SK-N-SH (cell line): ENCODE data around the gene RFPL4A. TPM values are rescaled to one million over a fixed set of nuclear protein-coding genes. Genes with fewer than 3 reads are reported as not detected.

Experiments used
- CTCF ChIA-PET: fragments of 300-600, 350-600 bp; formaldehyde crosslinking; extraction: SDS; loops from one replicate; lab custom pipeline; 2021; lab: Yijun Ruan, JAX
- POLR2A ChIA-PET: fragments of 350-600 bp; sonication (Branson Sonifier 250); formaldehyde crosslinking; extraction: SDS; loops from one replicate; lab custom pipeline; 2020; ENCODE audit warnings: antibody characterized with exemption, inconsistent platforms; lab: Yijun Ruan, JAX
- DNase-seq: peaks from one replicate; pipeline ENCODE4 v3.0.0; 2012
- H2AFZ ChIP-seq: fragments of 200-600 bp; sonication (generic); 2 replicates; pipeline ENCODE4 v1.8.1; 2016; ENCODE audit warnings: antibody characterized with exemption, mild to moderate bottlenecking, low read depth
- H3F3A ChIP-seq: fragments of 200-600 bp; sonication (generic); replicated peaks from 2 replicates; pipeline ENCODE3; 2016; ENCODE audit warnings: antibody characterized with exemption, mild to moderate bottlenecking; ENCODE audit not compliant: insufficient read depth
- H3K27ac ChIP-seq, 2 experiments: fragments of 200-500 bp in 1 of 2; fragments of 200-600 bp in 1 of 2; sonication (Bioruptor generic) in 1 of 2; sonication (generic), shearing (Covaris generic) in 1 of 2; 2 replicates each; pipeline versions ENCODE4 v1.5.1 to v1.6.1; 2014 to 2016; ENCODE audit warnings: low read depth in 2 of 2, inconsistent platforms in 1 of 2, low read length in 1 of 2, mild to moderate bottlenecking in 1 of 2, mixed read lengths in 1 of 2
- H3K27me3 ChIP-seq: fragments of 200-600 bp; sonication (generic), shearing (Covaris generic); 2 replicates; pipeline ENCODE4 v1.6.1; 2016; ENCODE audit warnings: mixed run types; ENCODE audit not compliant: insufficient read depth
- H3K36me3 ChIP-seq, 2 experiments: fragments of 200-500 bp in 1 of 2; fragments of 200-600 bp in 1 of 2; sonication (Bioruptor generic) in 1 of 2; sonication (generic) in 1 of 2; replicated peaks in 1 of 2; 2 replicates each; pipeline versions ENCODE3 to v1.5.1; 2014 to 2016; ENCODE audit warnings: low read length in 1 of 2, mild to moderate bottlenecking in 1 of 2; ENCODE audit not compliant: insufficient read depth in 2 of 2, control insufficient read depth in 1 of 2
- H3K4me1 ChIP-seq, 2 experiments: fragments of 200-500 bp in 1 of 2; fragments of 200-600 bp in 1 of 2; sonication (Bioruptor generic) in 1 of 2; sonication (generic), shearing (Covaris generic) in 1 of 2; 2 replicates each; pipeline versions ENCODE4 v1.5.1 to v1.6.1; 2014 to 2016; ENCODE audit warnings: low read depth in 1 of 2, low read length in 1 of 2, mixed run types in 1 of 2; ENCODE audit not compliant: insufficient read depth in 2 of 2, control insufficient read depth in 1 of 2
- H3K4me2 ChIP-seq: fragments of 200-600 bp; sonication (generic), shearing (Covaris generic); 2 replicates; pipeline ENCODE4 v1.6.1; 2017; ENCODE audit warnings: mixed run types
- H3K4me3 ChIP-seq, 2 experiments: fragments of 200-500 bp in 1 of 2; fragments of 200-600 bp in 1 of 2; sonication (Bioruptor generic) in 1 of 2; sonication (generic), shearing (Covaris generic) in 1 of 2; 2 replicates each; pipeline versions ENCODE4 v1.5.1 to v1.8.1; 2014 to 2016; ENCODE audit warnings: low read depth in 2 of 2, inconsistent platforms in 1 of 2, low read length in 1 of 2, mild to moderate bottlenecking in 1 of 2, mixed read lengths in 1 of 2, moderate library complexity in 1 of 2
- H3K79me2 ChIP-seq: fragments of 200-600 bp; sonication (generic); 2 replicates; pipeline ENCODE4 v1.8.1; 2017; ENCODE audit warnings: mild to moderate bottlenecking; ENCODE audit not compliant: insufficient read depth
- H3K9ac ChIP-seq: fragments of 200-600 bp; sonication (generic); 2 replicates; pipeline ENCODE4 v1.6.1; 2017; ENCODE audit warnings: mixed run types
- H3K9me2 ChIP-seq: fragments of 200-600 bp; sonication (generic); 2 replicates; pipeline ENCODE4 v1.6.1; 2017; ENCODE audit warnings: mixed run types
- H3K9me3 ChIP-seq: fragments of 200-600 bp; sonication (generic); 2 replicates; pipeline ENCODE4 v1.6.1; 2017; ENCODE audit warnings: mixed run types, mild to moderate bottlenecking, moderate library complexity
- H4K20me1 ChIP-seq: fragments of 200-600 bp; sonication (generic); 2 replicates; pipeline ENCODE4 v1.6.1; 2017; ENCODE audit warnings: mild to moderate bottlenecking, mixed run types; ENCODE audit not compliant: insufficient read depth
- CHD2 ChIP-seq: fragments of 150-350 bp; IDR thresholded peaks from 2 replicates; pipeline ENCODE4 v1.6.1; 2018; ENCODE audit warnings: low read length; ENCODE audit not compliant: partially characterized antibody
- EZH2phosphoT487 ChIP-seq: fragments of 200-600 bp; sonication (generic); IDR thresholded peaks from 2 replicates; pipeline ENCODE4 v1.6.1; 2017; ENCODE audit warnings: low read depth, mixed run types, mild to moderate bottlenecking, antibody characterized with exemption, moderate library complexity, borderline replicate concordance
- FOXJ3 ChIP-seq: sonication (generic); formaldehyde crosslinking; IDR thresholded peaks from 2 replicates; pipeline ENCODE4 v1.5.1; 2020; ENCODE audit warnings: mild to moderate bottlenecking, missing genetic modification reagents
- FOXM1 ChIP-seq: IDR thresholded peaks from 2 replicates; pipeline ENCODE4 v1.4.0; 2012; ENCODE audit warnings: low read depth, mild to moderate bottlenecking
- GATA2 ChIP-seq: sonication (generic); formaldehyde crosslinking; IDR thresholded peaks from 2 replicates; pipeline ENCODE4 v1.5.0; 2020; ENCODE audit warnings: mild to moderate bottlenecking, missing genetic modification reagents
- MXI1 ChIP-seq: IDR thresholded peaks from 2 replicates; pipeline ENCODE4 v1.6.1; 2012; ENCODE audit warnings: mild to moderate bottlenecking, low read depth, low read length, improper control_type of control experiment
- NFIC ChIP-seq: IDR thresholded peaks from 2 replicates; pipeline ENCODE4 v1.4.0; 2012; ENCODE audit warnings: borderline replicate concordance
- NRF1 ChIP-seq: IDR thresholded peaks from 2 replicates; pipeline ENCODE4 v1.6.1; 2012; ENCODE audit warnings: low read depth, mild to moderate bottlenecking, low read length
- POLR2AphosphoS5 ChIP-seq: IDR thresholded peaks from 2 replicates; pipeline ENCODE4 v1.6.1; 2012; ENCODE audit warnings: low read depth, low read length
- RCOR1 ChIP-seq: fragments of 150-350 bp; IDR thresholded peaks from 2 replicates; pipeline ENCODE4 v1.6.1; 2017; ENCODE audit warnings: antibody characterized with exemption, low read length
- RFX5 ChIP-seq: IDR thresholded peaks from 2 replicates; pipeline ENCODE4 v1.6.1; 2012; ENCODE audit warnings: mild to moderate bottlenecking, improper control_type of control experiment, low read length
- SIN3A ChIP-seq: IDR thresholded peaks from 2 replicates; pipeline ENCODE4 v1.6.1; 2012; ENCODE audit warnings: low read depth, mild to moderate bottlenecking, low read length, moderate library complexity, borderline replicate concordance
- SMC3 ChIP-seq: IDR thresholded peaks from 2 replicates; pipeline ENCODE4 v1.6.1; 2012; ENCODE audit warnings: low read depth, low read length, improper control_type of control experiment
- TAF1 ChIP-seq: IDR thresholded peaks from 2 replicates; pipeline ENCODE4 v1.6.1; 2012; ENCODE audit warnings: low read depth, mild to moderate bottlenecking, low read length, moderate library complexity, borderline replicate concordance
- TCF12 ChIP-seq: IDR thresholded peaks from 2 replicates; pipeline ENCODE4 v1.4.0; 2012
- WGBS: methylation state at CpG from one replicate; pipeline ENCODE4 v1.1.6; 2017; ENCODE audit warnings: low lambda C conversion rate; 5-methylcytosine and 5-hydroxymethylcytosine counted together
- polyA plus RNA-seq, 3 experiments: library from polyadenylated mRNA; depleted of rRNA; stranded (reverse); fragments of >200 nt; gene quantifications; 2 replicates each; pipeline ENCODE4 v1.2.3, GENCODE V29; 2012
- TF ChIP-seq, protein P1 (sequence below): fragments of 150-350 bp; IDR thresholded peaks from 2 replicates; pipeline ENCODE4 v1.6.1; 2017; ENCODE audit warnings: antibody characterized with exemption, low read length, low read depth, borderline replicate concordance
- TF ChIP-seq, protein P2 (sequence below): IDR thresholded peaks from 2 replicates; pipeline ENCODE4 v1.6.1; 2012; ENCODE audit warnings: mild to moderate bottlenecking, low read depth, low read length, moderate library complexity

RFPL4A gene
- polyA plus RNA-seq, 1 of the 3 experiments (the other 2 are of a cell fraction), result not detected

DNA sequence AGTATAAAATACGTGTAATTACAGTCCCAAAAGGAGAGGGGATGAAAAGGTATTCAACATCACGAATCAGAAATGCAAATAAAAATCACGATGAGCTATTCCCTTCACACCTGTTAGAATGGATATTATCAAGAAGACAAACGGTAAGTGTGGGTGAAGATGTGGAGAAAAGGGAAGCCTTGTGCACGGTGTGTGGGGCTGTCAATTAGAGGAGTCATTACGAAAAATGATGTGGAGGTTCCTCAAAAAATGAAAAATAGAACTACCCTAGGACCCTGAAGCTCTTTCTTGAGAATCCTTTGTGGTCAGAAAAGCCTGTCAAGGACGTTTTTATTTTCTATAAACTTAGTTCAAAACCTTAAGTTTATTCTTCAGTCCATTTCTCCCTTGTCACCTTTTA lies 53.6 kb downstream of the RFPL4A start:
- H3K36me3 ChIP-seq, result no peaks in the 10 kb centered on the region
- TF ChIP-seq EZH2phosphoT487 (no peak), RCOR1 (no peak), NRF1 (no peak), TAF1 (no peak), MXI1 (no peak), FOXM1 (no peak), GATA2 (CRISPR knock-in tag) (no peak), CHD2 (no peak), TCF12 (no peak), NFIC (no peak), FOXJ3 (CRISPR knock-in tag) (no peak), POLR2AphosphoS5 (no peak), RFX5 (no peak), SIN3A (no peak), SMC3 (no peak)
- TF ChIP-seq, protein P1, sequence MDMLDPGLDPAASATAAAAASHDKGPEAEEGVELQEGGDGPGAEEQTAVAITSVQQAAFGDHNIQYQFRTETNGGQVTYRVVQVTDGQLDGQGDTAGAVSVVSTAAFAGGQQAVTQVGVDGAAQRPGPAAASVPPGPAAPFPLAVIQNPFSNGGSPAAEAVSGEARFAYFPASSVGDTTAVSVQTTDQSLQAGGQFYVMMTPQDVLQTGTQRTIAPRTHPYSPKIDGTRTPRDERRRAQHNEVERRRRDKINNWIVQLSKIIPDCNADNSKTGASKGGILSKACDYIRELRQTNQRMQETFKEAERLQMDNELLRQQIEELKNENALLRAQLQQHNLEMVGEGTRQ, result no peak
- TF ChIP-seq, protein P2, sequence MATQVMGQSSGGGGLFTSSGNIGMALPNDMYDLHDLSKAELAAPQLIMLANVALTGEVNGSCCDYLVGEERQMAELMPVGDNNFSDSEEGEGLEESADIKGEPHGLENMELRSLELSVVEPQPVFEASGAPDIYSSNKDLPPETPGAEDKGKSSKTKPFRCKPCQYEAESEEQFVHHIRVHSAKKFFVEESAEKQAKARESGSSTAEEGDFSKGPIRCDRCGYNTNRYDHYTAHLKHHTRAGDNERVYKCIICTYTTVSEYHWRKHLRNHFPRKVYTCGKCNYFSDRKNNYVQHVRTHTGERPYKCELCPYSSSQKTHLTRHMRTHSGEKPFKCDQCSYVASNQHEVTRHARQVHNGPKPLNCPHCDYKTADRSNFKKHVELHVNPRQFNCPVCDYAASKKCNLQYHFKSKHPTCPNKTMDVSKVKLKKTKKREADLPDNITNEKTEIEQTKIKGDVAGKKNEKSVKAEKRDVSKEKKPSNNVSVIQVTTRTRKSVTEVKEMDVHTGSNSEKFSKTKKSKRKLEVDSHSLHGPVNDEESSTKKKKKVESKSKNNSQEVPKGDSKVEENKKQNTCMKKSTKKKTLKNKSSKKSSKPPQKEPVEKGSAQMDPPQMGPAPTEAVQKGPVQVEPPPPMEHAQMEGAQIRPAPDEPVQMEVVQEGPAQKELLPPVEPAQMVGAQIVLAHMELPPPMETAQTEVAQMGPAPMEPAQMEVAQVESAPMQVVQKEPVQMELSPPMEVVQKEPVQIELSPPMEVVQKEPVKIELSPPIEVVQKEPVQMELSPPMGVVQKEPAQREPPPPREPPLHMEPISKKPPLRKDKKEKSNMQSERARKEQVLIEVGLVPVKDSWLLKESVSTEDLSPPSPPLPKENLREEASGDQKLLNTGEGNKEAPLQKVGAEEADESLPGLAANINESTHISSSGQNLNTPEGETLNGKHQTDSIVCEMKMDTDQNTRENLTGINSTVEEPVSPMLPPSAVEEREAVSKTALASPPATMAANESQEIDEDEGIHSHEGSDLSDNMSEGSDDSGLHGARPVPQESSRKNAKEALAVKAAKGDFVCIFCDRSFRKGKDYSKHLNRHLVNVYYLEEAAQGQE, result no peak
- no peaks in the 10 kb centered on the region for H4K20me1 ChIP-seq
- no peaks in the 10 kb centered on the region for H3K79me2 ChIP-seq
- DNase-seq, result no peak
- no peaks in the 10 kb centered on the region for H3K9me3 ChIP-seq
- no peaks in the 10 kb centered on the region; the same call in 1 of the 2 replicates for H3K27me3 ChIP-seq
- no peaks in the 10 kb centered on the region; a peak in 1 of 4 replicates for H3K4me1 ChIP-seq
- no peak overlapping the region for H3K4me3 ChIP-seq
- ChIA-PET CTCF (no interaction called here), POLR2A (interaction anchor here (0.6 kb wide), 1 partner anchor 264 kb away, joined by 3 read pairs; no protein-coding TSS in a partner anchor)
- H3K4me2 ChIP-seq, result no peak overlapping the region
- no peak overlapping the region for H3K27ac ChIP-seq
- H2AFZ ChIP-seq, result no peak overlapping the region
- no peak overlapping the region for H3K9ac ChIP-seq
- WGBS, result under 1% methylated on average over 7 of the region's 7 CpGs
- no peaks in the 10 kb centered on the region for H3F3A ChIP-seq
- no peaks in the 10 kb centered on the region for H3K9me2 ChIP-seq

Other genes starting within 250 kb of the RFPL4A start
- 0.20 and 0.28 TPM in 2 replicates for gene SBK2, start 222.0 kb upstream of the RFPL4A start, polyA plus RNA-seq (2012; rRNA removed)
- 0.03 and 0.05 TPM in 2 replicates for gene SBK3, start 213.6 kb upstream of the RFPL4A start, polyA plus RNA-seq (2012; rRNA removed)
- 3.5 and 5.9 TPM in 2 replicates for gene ZNF579, start 178.2 kb upstream of the RFPL4A start, polyA plus RNA-seq (2012; rRNA removed)
- gene FIZ1, start 159.6 kb upstream of the RFPL4A start, polyA plus RNA-seq (2012; rRNA removed), result 5.2 and 5.7 TPM in 2 replicates
- gene ZNF524, start 158.8 kb upstream of the RFPL4A start, polyA plus RNA-seq (2012; rRNA removed), result 7.2 and 7.3 TPM in 2 replicates
- 3.4 and 5.0 TPM in 2 replicates for gene ZNF865, start 153.4 kb upstream of the RFPL4A start, polyA plus RNA-seq (2012; rRNA removed)
- 5.0 and 5.5 TPM in 2 replicates for gene ZNF784, start 134.5 kb upstream of the RFPL4A start, polyA plus RNA-seq (2012; rRNA removed)
- gene ZNF580, start 118.1 kb upstream of the RFPL4A start, polyA plus RNA-seq (2012; rRNA removed), result 14.0 and 21.9 TPM in 2 replicates
- 24.2 and 24.7 TPM in 2 replicates for gene ZNF581, start 115.4 kb upstream of the RFPL4A start, polyA plus RNA-seq (2012; rRNA removed)
- 20.1 and 27.1 TPM in 2 replicates for gene CCDC106, start 110.9 kb upstream of the RFPL4A start, polyA plus RNA-seq (2012; rRNA removed)
- 217 and 321 TPM in 2 replicates for gene U2AF2, start 104.1 kb upstream of the RFPL4A start, polyA plus RNA-seq (2012; rRNA removed)
- gene EPN1, start 83.9 kb upstream of the RFPL4A start, polyA plus RNA-seq (2012; rRNA removed), result 72.0 and 134 TPM in 2 replicates
- gene NLRP9, start 20.7 kb upstream of the RFPL4A start, polyA plus RNA-seq (2012; rRNA removed), result not detected in 2 replicates
- gene RFPL4AL1, start 10.0 kb downstream of the RFPL4A start, polyA plus RNA-seq (2012; rRNA removed), result not detected in 2 replicates
- gene NLRP11, start 72.9 kb downstream of the RFPL4A start, polyA plus RNA-seq (2012; rRNA removed), result 0.02 TPM in 1 of 2 replicates, not detected in the other
- 0.02 and 0.03 TPM in 2 replicates for gene NLRP4, start 77.4 kb downstream of the RFPL4A start, polyA plus RNA-seq (2012; rRNA removed)
- not detected in 2 replicates for gene NLRP13, start 173.2 kb downstream of the RFPL4A start, polyA plus RNA-seq (2012; rRNA removed)
- not detected in 2 replicates for gene NLRP8, start 188.7 kb downstream of the RFPL4A start, polyA plus RNA-seq (2012; rRNA removed)
- gene NLRP5, start 227.7 kb downstream of the RFPL4A start, polyA plus RNA-seq (2012; rRNA removed), result not detected in 2 replicates